Ishikawa (cell line): ENCODE measurements around the gene ARSA.

Experiments
- CEBPB ChIP-seq: IDR thresholded peaks from 2 replicates; pipeline ENCODE4 v1.6.1; 2012
- CREB1 ChIP-seq: IDR thresholded peaks from 2 replicates; pipeline ENCODE4 v1.6.1; 2012; ENCODE audit warnings: low read depth
- EGR1 ChIP-seq: IDR thresholded peaks from 2 replicates; pipeline ENCODE4 v1.6.1; 2012
- EP300 ChIP-seq: IDR thresholded peaks from 2 replicates; pipeline ENCODE4 v1.6.1; 2012; ENCODE audit warnings: borderline replicate concordance
- FOXM1 ChIP-seq: IDR thresholded peaks from 2 replicates; pipeline ENCODE4 v1.6.1; 2012; ENCODE audit warnings: low read depth, borderline replicate concordance
- NFIC ChIP-seq: IDR thresholded peaks from 2 replicates; pipeline ENCODE4 v1.6.1; 2012
- RAD21 ChIP-seq: IDR thresholded peaks from 2 replicates; pipeline ENCODE4 v1.6.1; 2012; ENCODE audit warnings: low read depth
- TAF1 ChIP-seq: IDR thresholded peaks from 2 replicates; pipeline ENCODE4 v1.6.1; 2012; ENCODE audit warnings: low read depth, mild to moderate bottlenecking
- TCF12 ChIP-seq: IDR thresholded peaks from 2 replicates; pipeline ENCODE4 v1.6.1; 2012; ENCODE audit warnings: low read depth
- TEAD4 ChIP-seq: IDR thresholded peaks from 2 replicates; pipeline ENCODE4 v1.6.1; 2012
- YY1 ChIP-seq: IDR thresholded peaks from 2 replicates; pipeline ENCODE4 v1.6.1; 2012; ENCODE audit warnings: low read depth
- ZBTB7A ChIP-seq: IDR thresholded peaks from 2 replicates; pipeline ENCODE4 v1.6.1; 2012; ENCODE audit warnings: low read depth
- TF ChIP-seq, protein P1 (sequence below): IDR thresholded peaks from 2 replicates; pipeline ENCODE4 v1.6.1; 2012
- TF ChIP-seq, protein P2 (sequence below): IDR thresholded peaks from 2 replicates; pipeline ENCODE4 v1.6.1; 2012; ENCODE audit warnings: low read depth, mild to moderate bottlenecking
- TF ChIP-seq, protein P3 (sequence below): IDR thresholded peaks from 2 replicates; pipeline ENCODE4 v1.6.1; 2012

Gene ARSA

GRCh38 chr22:50672041-50672440 lies 44.1 kb upstream of the ARSA start:
- TF ChIP-seq NFIC (no peak), CREB1 (no peak), YY1 (no peak), RAD21 (no peak)

DNA sequence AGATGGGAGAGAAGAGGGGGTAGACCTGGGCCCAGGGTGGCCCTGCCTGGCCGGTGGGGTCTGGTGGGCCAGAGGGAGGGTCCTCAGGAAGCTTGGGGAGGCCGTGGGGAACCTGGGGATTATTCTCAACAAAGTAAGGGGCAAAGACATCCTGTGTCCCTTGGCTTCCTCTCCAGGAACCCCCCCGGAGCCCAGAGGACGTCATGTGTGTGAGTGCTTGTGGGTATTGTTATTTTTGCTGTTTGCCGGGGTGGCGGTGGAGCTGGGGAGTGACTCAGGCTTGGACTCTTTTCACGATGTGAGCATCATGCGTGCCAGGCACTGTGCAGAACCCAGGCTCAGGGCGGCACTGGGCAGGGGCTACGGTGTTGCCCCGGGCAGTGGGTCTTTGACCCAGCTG lies 43.7 kb upstream of the ARSA start:
- TF ChIP-seq, protein P1, sequence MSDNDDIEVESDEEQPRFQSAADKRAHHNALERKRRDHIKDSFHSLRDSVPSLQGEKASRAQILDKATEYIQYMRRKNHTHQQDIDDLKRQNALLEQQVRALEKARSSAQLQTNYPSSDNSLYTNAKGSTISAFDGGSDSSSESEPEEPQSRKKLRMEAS = no peak
- TF ChIP-seq CREB1 (no peak), RAD21 (no peak), EGR1 (no peak), TAF1 (no peak), EP300 (no peak)

- no peak for TF ChIP-seq ZBTB7A
- TF ChIP-seq NFIC = no peak
- TF ChIP-seq, protein P2, sequence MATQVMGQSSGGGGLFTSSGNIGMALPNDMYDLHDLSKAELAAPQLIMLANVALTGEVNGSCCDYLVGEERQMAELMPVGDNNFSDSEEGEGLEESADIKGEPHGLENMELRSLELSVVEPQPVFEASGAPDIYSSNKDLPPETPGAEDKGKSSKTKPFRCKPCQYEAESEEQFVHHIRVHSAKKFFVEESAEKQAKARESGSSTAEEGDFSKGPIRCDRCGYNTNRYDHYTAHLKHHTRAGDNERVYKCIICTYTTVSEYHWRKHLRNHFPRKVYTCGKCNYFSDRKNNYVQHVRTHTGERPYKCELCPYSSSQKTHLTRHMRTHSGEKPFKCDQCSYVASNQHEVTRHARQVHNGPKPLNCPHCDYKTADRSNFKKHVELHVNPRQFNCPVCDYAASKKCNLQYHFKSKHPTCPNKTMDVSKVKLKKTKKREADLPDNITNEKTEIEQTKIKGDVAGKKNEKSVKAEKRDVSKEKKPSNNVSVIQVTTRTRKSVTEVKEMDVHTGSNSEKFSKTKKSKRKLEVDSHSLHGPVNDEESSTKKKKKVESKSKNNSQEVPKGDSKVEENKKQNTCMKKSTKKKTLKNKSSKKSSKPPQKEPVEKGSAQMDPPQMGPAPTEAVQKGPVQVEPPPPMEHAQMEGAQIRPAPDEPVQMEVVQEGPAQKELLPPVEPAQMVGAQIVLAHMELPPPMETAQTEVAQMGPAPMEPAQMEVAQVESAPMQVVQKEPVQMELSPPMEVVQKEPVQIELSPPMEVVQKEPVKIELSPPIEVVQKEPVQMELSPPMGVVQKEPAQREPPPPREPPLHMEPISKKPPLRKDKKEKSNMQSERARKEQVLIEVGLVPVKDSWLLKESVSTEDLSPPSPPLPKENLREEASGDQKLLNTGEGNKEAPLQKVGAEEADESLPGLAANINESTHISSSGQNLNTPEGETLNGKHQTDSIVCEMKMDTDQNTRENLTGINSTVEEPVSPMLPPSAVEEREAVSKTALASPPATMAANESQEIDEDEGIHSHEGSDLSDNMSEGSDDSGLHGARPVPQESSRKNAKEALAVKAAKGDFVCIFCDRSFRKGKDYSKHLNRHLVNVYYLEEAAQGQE = no peak
- TF ChIP-seq, protein P3, sequence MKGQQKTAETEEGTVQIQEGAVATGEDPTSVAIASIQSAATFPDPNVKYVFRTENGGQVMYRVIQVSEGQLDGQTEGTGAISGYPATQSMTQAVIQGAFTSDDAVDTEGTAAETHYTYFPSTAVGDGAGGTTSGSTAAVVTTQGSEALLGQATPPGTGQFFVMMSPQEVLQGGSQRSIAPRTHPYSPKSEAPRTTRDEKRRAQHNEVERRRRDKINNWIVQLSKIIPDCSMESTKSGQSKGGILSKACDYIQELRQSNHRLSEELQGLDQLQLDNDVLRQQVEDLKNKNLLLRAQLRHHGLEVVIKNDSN = no peak
- no peak for TF ChIP-seq CEBPB
- no peak for TF ChIP-seq TCF12
- TF ChIP-seq RAD21 = no peak
- no peak for TF ChIP-seq FOXM1
- TF ChIP-seq EGR1 = no peak
Measured at GRCh38 chr22:50670914-50671538, 43.1 kb upstream of the ARSA start.

DNA sequence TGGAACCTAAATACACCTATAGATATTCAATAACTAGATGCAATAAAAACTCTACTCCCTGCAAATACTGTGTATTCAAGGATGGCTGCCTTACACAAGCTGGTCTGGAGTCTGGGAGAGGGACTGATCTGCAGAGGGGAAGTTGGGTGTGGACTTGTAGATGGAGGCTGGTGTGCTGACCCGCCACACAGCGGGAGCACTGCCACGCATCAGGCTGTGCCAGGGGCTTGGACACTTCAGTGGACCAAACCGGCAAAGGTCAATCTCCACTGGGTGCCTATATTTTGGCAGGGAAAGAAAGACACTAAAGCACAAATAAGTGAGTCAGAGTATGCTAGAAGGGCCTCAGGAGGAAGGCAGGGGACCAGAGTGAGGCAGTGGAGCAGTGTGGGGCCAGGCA lies 42.6 kb upstream of the ARSA start:
- TF ChIP-seq, protein P2 = no peak
- TF ChIP-seq CEBPB = no peak
- no peak for TF ChIP-seq TCF12
- TF ChIP-seq TAF1 = no peak
- no peak for TF ChIP-seq FOXM1
- TF ChIP-seq TEAD4 = no peak
- TF ChIP-seq EP300 = no peak
- TF ChIP-seq NFIC = no peak
- TF ChIP-seq, protein P3 = no peak
- no peak for TF ChIP-seq EGR1
- TF ChIP-seq YY1 = no peak
- TF ChIP-seq CREB1 = no peak
- TF ChIP-seq RAD21 = no peak
- TF ChIP-seq ZBTB7A = no peak
- TF ChIP-seq, protein P1 = no peak

GRCh38 chr22:50665738-50666137 lies 37.8 kb upstream of the ARSA start:
- TF ChIP-seq RAD21 = no peak
- no peak for TF ChIP-seq TEAD4
- no peak for TF ChIP-seq CEBPB
- TF ChIP-seq TCF12 = no peak
- TF ChIP-seq, protein P2 = no peak
- no peak for TF ChIP-seq EGR1
- no peak for TF ChIP-seq ZBTB7A
- TF ChIP-seq, protein P3 = no peak
- no peak for TF ChIP-seq FOXM1
- TF ChIP-seq, protein P1 = no peak
- TF ChIP-seq NFIC = no peak
- no peak for TF ChIP-seq CREB1
- no peak for TF ChIP-seq EP300
